Measurements from ENCODE around the gene FAM53B.

FAM53B gene

GRCh38 chr10:124655191-124656112 is 88.7 kb downstream of the FAM53B start:
- H3K36me3 ChIP-seq (ENCODE audit: control insufficient read depth, insufficient read depth, low read length), result no peaks in the 10 kb centered on the region
- H3K4me1 ChIP-seq (ENCODE audit: control insufficient read depth, insufficient read depth, low read length), result peaks cover 13% of the 10 kb centered on the region
- H3K27me3 ChIP-seq (ENCODE audit: control insufficient read depth, insufficient read depth, low read length), result no peaks in the 10 kb centered on the region

GRCh38 chr10:124654686-124655085 is 89.5 kb downstream of the FAM53B start:
- no peak overlapping the region for H3K4me3 ChIP-seq (ENCODE audit: low read depth, low read length)
- no peaks in the 10 kb centered on the region for H3K36me3 ChIP-seq (ENCODE audit: control insufficient read depth, insufficient read depth, low read length)
- peaks cover 16% of the 10 kb centered on the region for H3K4me1 ChIP-seq (ENCODE audit: control insufficient read depth, insufficient read depth, low read length)
- H3K9me3 ChIP-seq (ENCODE audit: control insufficient read depth, insufficient read depth, low read length), result no peaks in the 10 kb centered on the region
- H3K9ac ChIP-seq (ENCODE audit: low read depth, low read length), result no peak overlapping the region
- H3K27ac ChIP-seq (ENCODE audit: low read depth, low read length), result no peak overlapping the region
- no peaks in the 10 kb centered on the region for H3K27me3 ChIP-seq (ENCODE audit: control insufficient read depth, insufficient read depth, low read length)

More at GRCh38 chr10:124655191-124656112, 88.7 kb downstream of the FAM53B start:
- H3K9me3 ChIP-seq (ENCODE audit: control insufficient read depth, insufficient read depth, low read length), result no peaks in the 10 kb centered on the region
- no peak overlapping the region for H3K27ac ChIP-seq (ENCODE audit: low read depth, low read length)
- no peak overlapping the region for H3K9ac ChIP-seq (ENCODE audit: low read depth, low read length)
- H3K4me3 ChIP-seq (ENCODE audit: low read depth, low read length), result no peak overlapping the region

GRCh38 chr10:124653811-124654651 is 90.1 kb downstream of the FAM53B start:
- no peak overlapping the region for H3K27ac ChIP-seq (ENCODE audit: low read depth, low read length)
- H3K9me3 ChIP-seq (ENCODE audit: control insufficient read depth, insufficient read depth, low read length), result no peaks in the 10 kb centered on the region
- no peak overlapping the region for H3K9ac ChIP-seq (ENCODE audit: low read depth, low read length)
- no peaks in the 10 kb centered on the region for H3K27me3 ChIP-seq (ENCODE audit: control insufficient read depth, insufficient read depth, low read length)
- no peak overlapping the region for H3K4me3 ChIP-seq (ENCODE audit: low read depth, low read length)
- no peaks in the 10 kb centered on the region for H3K36me3 ChIP-seq (ENCODE audit: control insufficient read depth, insufficient read depth, low read length)
- peaks cover 16% of the 10 kb centered on the region for H3K4me1 ChIP-seq (ENCODE audit: control insufficient read depth, insufficient read depth, low read length)

- H3K36me3 ChIP-seq (ENCODE audit: control insufficient read depth, insufficient read depth, low read length), result no peaks in the 10 kb centered on the region
- no peak overlapping the region for H3K9ac ChIP-seq (ENCODE audit: low read depth, low read length)
- H3K27me3 ChIP-seq (ENCODE audit: control insufficient read depth, insufficient read depth, low read length), result no peaks in the 10 kb centered on the region
- H3K4me1 ChIP-seq (ENCODE audit: control insufficient read depth, insufficient read depth, low read length), result peaks cover 16% of the 10 kb centered on the region
- H3K27ac ChIP-seq (ENCODE audit: low read depth, low read length), result no peak overlapping the region
- no peaks in the 10 kb centered on the region for H3K9me3 ChIP-seq (ENCODE audit: control insufficient read depth, insufficient read depth, low read length)
- H3K4me3 ChIP-seq (ENCODE audit: low read depth, low read length), result no peak overlapping the region
Observed at GRCh38 chr10:124653311-124653710, 90.9 kb downstream of the FAM53B start.

GRCh38 chr10:124652701-124653100 is 91.5 kb downstream of the FAM53B start:
- no peaks in the 10 kb centered on the region for H3K27me3 ChIP-seq (ENCODE audit: control insufficient read depth, insufficient read depth, low read length)
- no peak overlapping the region for H3K4me3 ChIP-seq (ENCODE audit: low read depth, low read length)
- H3K9me3 ChIP-seq (ENCODE audit: control insufficient read depth, insufficient read depth, low read length), result no peaks in the 10 kb centered on the region
- H3K4me1 ChIP-seq (ENCODE audit: control insufficient read depth, insufficient read depth, low read length), result peaks cover 16% of the 10 kb centered on the region
- no peak overlapping the region for H3K27ac ChIP-seq (ENCODE audit: low read depth, low read length)
- no peaks in the 10 kb centered on the region for H3K36me3 ChIP-seq (ENCODE audit: control insufficient read depth, insufficient read depth, low read length)
- H3K9ac ChIP-seq (ENCODE audit: low read depth, low read length), result no peak overlapping the region

DNA sequence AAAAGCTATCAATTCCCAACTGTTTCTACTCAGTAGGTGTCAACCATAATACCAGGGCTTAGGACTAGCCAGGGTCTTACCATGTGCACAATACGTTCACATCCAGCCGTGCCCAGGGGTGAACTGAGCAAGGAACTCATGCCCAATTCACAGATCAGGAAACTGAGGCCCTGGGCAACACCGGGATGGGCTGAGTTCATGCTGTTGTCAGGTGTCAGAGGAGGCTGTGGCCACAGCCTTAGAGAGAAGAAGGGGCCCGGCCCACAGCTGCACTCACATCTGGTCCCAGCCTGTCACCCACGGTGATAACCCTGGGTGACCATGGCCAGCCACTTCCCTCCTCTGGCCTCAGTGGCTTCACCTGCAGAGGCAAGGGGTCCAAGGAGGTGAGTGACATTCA is 92.0 kb downstream of the FAM53B start:
- Histone ChIP-seq H3K9ac (ENCODE audit: low read depth, low read length) (no peak overlapping the region), H3K27ac (ENCODE audit: low read depth, low read length) (no peak overlapping the region), H3K4me3 (ENCODE audit: low read depth, low read length) (no peak overlapping the region), H3K27me3 (ENCODE audit: control insufficient read depth, insufficient read depth, low read length) (no peaks in the 10 kb centered on the region), H3K36me3 (ENCODE audit: control insufficient read depth, insufficient read depth, low read length) (no peaks in the 10 kb centered on the region), H3K4me1 (ENCODE audit: control insufficient read depth, insufficient read depth, low read length) (peaks cover 16% of the 10 kb centered on the region), H3K9me3 (ENCODE audit: control insufficient read depth, insufficient read depth, low read length) (no peaks in the 10 kb centered on the region)

- no peak overlapping the region for H3K4me3 ChIP-seq (ENCODE audit: low read depth, low read length)
- H3K9me3 ChIP-seq (ENCODE audit: control insufficient read depth, insufficient read depth, low read length), result no peaks in the 10 kb centered on the region
- H3K27me3 ChIP-seq (ENCODE audit: control insufficient read depth, insufficient read depth, low read length), result no peaks in the 10 kb centered on the region
- peaks cover 16% of the 10 kb centered on the region for H3K4me1 ChIP-seq (ENCODE audit: control insufficient read depth, insufficient read depth, low read length)
- no peaks in the 10 kb centered on the region for H3K36me3 ChIP-seq (ENCODE audit: control insufficient read depth, insufficient read depth, low read length)
- H3K27ac ChIP-seq (ENCODE audit: low read depth, low read length), result peak overlapping the region; percentile 82
- H3K9ac ChIP-seq (ENCODE audit: low read depth, low read length), result 0 out of 2 replicates have a peak overlapping the region, but pooled peaks have one; percentile 0
Observed at GRCh38 chr10:124651402-124651891, 92.7 kb downstream of the FAM53B start.

DNA sequence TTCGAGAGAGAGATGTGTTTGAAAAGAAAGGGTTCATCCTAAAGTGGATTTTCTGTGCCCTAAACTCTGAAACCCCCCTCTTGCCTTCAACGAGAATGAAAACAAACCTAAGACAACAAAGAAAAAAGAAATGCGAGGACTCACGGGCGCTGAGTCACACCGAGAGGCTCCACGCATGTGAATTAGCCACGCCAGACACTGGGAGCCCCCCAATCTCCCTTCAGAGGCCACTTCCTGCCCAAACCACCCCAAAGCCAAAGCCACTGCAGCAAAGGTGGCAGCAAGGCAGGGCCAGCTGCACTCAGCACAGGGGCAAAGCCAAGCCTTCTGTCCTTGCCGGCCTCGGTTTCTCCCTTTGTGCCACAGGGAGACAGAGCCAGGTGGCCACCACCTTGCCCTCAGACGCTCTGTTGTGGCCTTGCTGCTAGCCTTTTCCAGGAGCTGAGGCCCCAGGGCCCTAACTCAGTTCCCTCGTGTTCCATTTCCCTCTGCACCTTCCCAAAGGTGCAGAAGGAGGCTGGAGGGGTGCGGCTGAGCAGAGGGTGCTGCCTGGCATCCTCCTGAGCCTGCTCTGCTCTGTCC is 93.3 kb downstream of the FAM53B start:
- Histone ChIP-seq H3K36me3 (ENCODE audit: control insufficient read depth, insufficient read depth, low read length) (no peaks in the 10 kb centered on the region), H3K9ac (ENCODE audit: low read depth, low read length) (peak overlapping the region; percentile 0; the same call in 1 of the 2 replicates), H3K4me1 (ENCODE audit: control insufficient read depth, insufficient read depth, low read length) (peaks cover 16% of the 10 kb centered on the region), H3K27me3 (ENCODE audit: control insufficient read depth, insufficient read depth, low read length) (no peaks in the 10 kb centered on the region), H3K9me3 (ENCODE audit: control insufficient read depth, insufficient read depth, low read length) (no peaks in the 10 kb centered on the region), H3K4me3 (ENCODE audit: low read depth, low read length) (no peak overlapping the region), H3K27ac (ENCODE audit: low read depth, low read length) (peak overlapping the region; percentile 82)

DNA sequence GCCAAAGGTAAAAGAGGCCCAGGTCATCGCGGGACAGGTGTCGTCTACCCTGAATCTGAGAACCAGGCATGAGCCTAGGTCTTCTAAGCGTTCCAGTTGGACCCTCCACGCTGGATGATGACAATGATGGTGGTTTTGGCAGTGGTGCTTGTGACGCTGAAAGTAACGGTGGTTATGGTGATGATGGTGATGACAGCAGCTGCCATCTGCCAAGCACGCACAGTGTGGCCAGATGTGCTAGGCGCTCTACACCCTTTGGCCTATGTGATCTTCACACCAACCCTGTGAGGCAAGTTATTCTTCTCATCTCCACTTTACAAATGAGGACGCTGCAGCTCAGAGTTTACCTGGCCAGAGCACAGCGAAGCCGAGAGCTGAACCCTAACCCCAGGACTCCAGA is 93.9 kb downstream of the FAM53B start:
- Histone ChIP-seq H3K9me3 (ENCODE audit: control insufficient read depth, insufficient read depth, low read length) (no peaks in the 10 kb centered on the region), H3K36me3 (ENCODE audit: control insufficient read depth, insufficient read depth, low read length) (no peaks in the 10 kb centered on the region), H3K9ac (ENCODE audit: low read depth, low read length) (no peak overlapping the region), H3K4me3 (ENCODE audit: low read depth, low read length) (no peak overlapping the region), H3K4me1 (ENCODE audit: control insufficient read depth, insufficient read depth, low read length) (peaks cover 16% of the 10 kb centered on the region), H3K27ac (ENCODE audit: low read depth, low read length) (peak overlapping the region; percentile 82), H3K27me3 (ENCODE audit: control insufficient read depth, insufficient read depth, low read length) (no peaks in the 10 kb centered on the region)

- Histone ChIP-seq H3K9ac (ENCODE audit: low read depth, low read length) (no peak overlapping the region), H3K4me3 (ENCODE audit: low read depth, low read length) (no peak overlapping the region), H3K27me3 (ENCODE audit: control insufficient read depth, insufficient read depth, low read length) (no peaks in the 10 kb centered on the region), H3K4me1 (ENCODE audit: control insufficient read depth, insufficient read depth, low read length) (peaks cover 16% of the 10 kb centered on the region), H3K9me3 (ENCODE audit: control insufficient read depth, insufficient read depth, low read length) (no peaks in the 10 kb centered on the region), H3K27ac (ENCODE audit: low read depth, low read length) (no peak overlapping the region), H3K36me3 (ENCODE audit: control insufficient read depth, insufficient read depth, low read length) (no peaks in the 10 kb centered on the region)
Observed at GRCh38 chr10:124649214-124649613, 95.0 kb downstream of the FAM53B start.

Measured in HUES48 (cell line).